ENCODE measurements around the gene FAM241A.

GRCh38 chr4:112114452-112114851, 30.8 kb upstream of the FAM241A start:
- TF ChIP-seq, protein P1, sequence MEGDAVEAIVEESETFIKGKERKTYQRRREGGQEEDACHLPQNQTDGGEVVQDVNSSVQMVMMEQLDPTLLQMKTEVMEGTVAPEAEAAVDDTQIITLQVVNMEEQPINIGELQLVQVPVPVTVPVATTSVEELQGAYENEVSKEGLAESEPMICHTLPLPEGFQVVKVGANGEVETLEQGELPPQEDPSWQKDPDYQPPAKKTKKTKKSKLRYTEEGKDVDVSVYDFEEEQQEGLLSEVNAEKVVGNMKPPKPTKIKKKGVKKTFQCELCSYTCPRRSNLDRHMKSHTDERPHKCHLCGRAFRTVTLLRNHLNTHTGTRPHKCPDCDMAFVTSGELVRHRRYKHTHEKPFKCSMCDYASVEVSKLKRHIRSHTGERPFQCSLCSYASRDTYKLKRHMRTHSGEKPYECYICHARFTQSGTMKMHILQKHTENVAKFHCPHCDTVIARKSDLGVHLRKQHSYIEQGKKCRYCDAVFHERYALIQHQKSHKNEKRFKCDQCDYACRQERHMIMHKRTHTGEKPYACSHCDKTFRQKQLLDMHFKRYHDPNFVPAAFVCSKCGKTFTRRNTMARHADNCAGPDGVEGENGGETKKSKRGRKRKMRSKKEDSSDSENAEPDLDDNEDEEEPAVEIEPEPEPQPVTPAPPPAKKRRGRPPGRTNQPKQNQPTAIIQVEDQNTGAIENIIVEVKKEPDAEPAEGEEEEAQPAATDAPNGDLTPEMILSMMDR (IDR thresholded peaks at IDR 0.05; ENCODE audit: extremely low read depth in 1 of 2, insufficient read depth in 1 of 2, low read depth in 1 of 2, low read length in 2 of 2): no peak
- TF ChIP-seq POLR2A (IDR thresholded peaks at IDR 0.05; ENCODE audit: low read depth, low read length): no peak

All from endothelial cell of umbilical vein (primary cell).